ENCODE measurements around the gene PARD3B.

PARD3B gene

GRCh38 chr2:205646680-205647079 is 1101.4 kb downstream of the PARD3B start:
- DNase-seq: no peak

GRCh38 chr2:205650450-205650849 is 1105.2 kb downstream of the PARD3B start:
- no peak for DNase-seq

GRCh38 chr2:205650931-205651330 is 1105.7 kb downstream of the PARD3B start:
- DNase-seq: no peak

GRCh38 chr2:205651719-205652118 is 1106.4 kb downstream of the PARD3B start:
- no peak for DNase-seq

- DNase-seq: no peak
Observed at GRCh38 chr2:205654878-205655605, 1109.8 kb downstream of the PARD3B start.

GRCh38 chr2:205655779-205656456 is 1110.6 kb downstream of the PARD3B start:
- DNase-seq: no peak

GRCh38 chr2:205656461-205656860 is 1111.2 kb downstream of the PARD3B start:
- DNase-seq: no peak

GRCh38 chr2:205656941-205657340 is 1111.7 kb downstream of the PARD3B start:
- no peak for DNase-seq

GRCh38 chr2:205657579-205657978 is 1112.3 kb downstream of the PARD3B start:
- DNase-seq: no peak

GRCh38 chr2:205658068-205658467 is 1112.8 kb downstream of the PARD3B start:
- no peak for DNase-seq

GRCh38 chr2:205658572-205658971 is 1113.3 kb downstream of the PARD3B start:
- DNase-seq: no peak

GRCh38 chr2:205659922-205660321 is 1114.6 kb downstream of the PARD3B start:
- no peak for DNase-seq

GRCh38 chr2:205660521-205661124 is 1115.3 kb downstream of the PARD3B start:
- DNase-seq: no peak

GRCh38 chr2:205661281-205661680 is 1116.0 kb downstream of the PARD3B start:
- no peak for DNase-seq

GRCh38 chr2:205662206-205662965 is 1117.1 kb downstream of the PARD3B start:
- no peak for DNase-seq

- DNase-seq: no peak
Observed at GRCh38 chr2:205665791-205666190, 1120.5 kb downstream of the PARD3B start.

Measured in KG1 (cell line).